CD4-positive, alpha-beta memory T cell (primary cell): Measurements from ENCODE around the gene GGN. TPM values are rescaled to one million over a fixed set of nuclear protein-coding genes. Genes with fewer than 3 reads are reported as not detected.

Source experiments
- CTCF ChIA-PET: fragments of 350-600 bp; sonication (Branson Sonifier 250); formaldehyde crosslinking; loops from one replicate; lab custom pipeline; 2021; ENCODE audit warnings: inconsistent platforms; ENCODE audit not compliant: partially characterized antibody; lab: Charles Lee
- POLR2A ChIA-PET: fragments of 350-600 bp; sonication (Branson Sonifier 250); formaldehyde crosslinking; loops from one replicate; lab custom pipeline; 2021; ENCODE audit not compliant: partially characterized antibody; lab: Charles Lee
- DNase-seq, 5 donors: peaks; one replicate each; pipeline versions ENCODE4 v3.0.0 to v3.0.0-alpha.2; 2020 to 2022; ENCODE audit warnings: mixed read lengths in 1 of 5
- H3K27ac ChIP-seq: one replicate; pipeline ENCODE4 v1.7.0; 2013; ENCODE audit warnings: low read depth, low read length
- H3K27me3 ChIP-seq: 2 replicates; pipeline ENCODE4 v1.7.0; 2013; ENCODE audit warnings: mild to moderate bottlenecking, low read length, moderate library complexity; ENCODE audit not compliant: insufficient read depth
- H3K36me3 ChIP-seq: 2 replicates; pipeline ENCODE4 v1.7.0; 2013; ENCODE audit warnings: mild to moderate bottlenecking, low read length, moderate library complexity; ENCODE audit not compliant: insufficient read depth
- H3K4me1 ChIP-seq: 2 replicates; pipeline ENCODE4 v1.7.0; 2013; ENCODE audit warnings: mild to moderate bottlenecking, low read length, moderate library complexity; ENCODE audit not compliant: insufficient read depth
- H3K4me3 ChIP-seq, 2 donors: one replicate each; pipeline ENCODE4 v1.7.0; 2013; ENCODE audit warnings: low read length in 2 of 2, mild to moderate bottlenecking in 1 of 2
- H3K9me3 ChIP-seq, 2 donors: one replicate each; pipeline ENCODE4 v1.7.0; 2013; ENCODE audit warnings: low read length in 2 of 2, control low read depth in 1 of 2; ENCODE audit not compliant: control insufficient read depth in 1 of 2
- H3K27ac Mint-ChIP-seq, 7 donors: one replicate each; pipeline ENCODE4 v1.8.0; 2020 to 2021; ENCODE audit warnings: mixed read lengths in 7 of 7, mild to moderate bottlenecking in 6 of 7, inconsistent platforms in 3 of 7, moderate library complexity in 3 of 7
- H3K27me3 Mint-ChIP-seq, 2 donors: one replicate each; pipeline ENCODE4 v1.8.0; 2020 to 2021; ENCODE audit warnings: mixed read lengths in 2 of 2
- H3K36me3 Mint-ChIP-seq, 2 donors: one replicate each; pipeline ENCODE4 v1.8.0; 2020 to 2021; ENCODE audit warnings: mixed read lengths in 2 of 2, inconsistent platforms in 1 of 2, mild to moderate bottlenecking in 1 of 2
- H3K4me1 Mint-ChIP-seq, 4 donors: one replicate each; pipeline ENCODE4 v1.8.0; 2020 to 2021; ENCODE audit warnings: mixed read lengths in 4 of 4, mild to moderate bottlenecking in 1 of 4
- H3K4me3 Mint-ChIP-seq, 8 donors: one replicate each; pipeline ENCODE4 v1.8.0; 2020 to 2021; ENCODE audit warnings: mixed read lengths in 8 of 8, mild to moderate bottlenecking in 7 of 8, moderate library complexity in 6 of 8, inconsistent platforms in 3 of 8
- H3K9me3 Mint-ChIP-seq, 8 donors: one replicate each; pipeline ENCODE4 v1.8.0; 2020 to 2021; ENCODE audit warnings: mixed read lengths in 8 of 8, mild to moderate bottlenecking in 5 of 8, inconsistent platforms in 3 of 8, moderate library complexity in 1 of 8
- intact Hi-C: fragments of 100-400 bp; cut with micrococcal nuclease; formaldehyde crosslinking; loops from one replicate; pipeline ENCODE4 v1.15.1; 2023
- polyA plus RNA-seq, 2 donors: library from polyadenylated mRNA; unstranded; fragments of 300-500 nt; fragmentation: Illumina TruSeq; gene quantifications; one replicate each; pipeline ENCODE4 v1.2.3, GENCODE V29; 2021
- total RNA-seq, 2 experiments: library from RNA; stranded (reverse); gene quantifications; one replicate each; pipeline ENCODE4 v1.2.3, GENCODE V29; 2021

The GGN gene
- total and polyA plus RNA-seq, 4 experiments from 2014 or later = 0.15 TPM; not detected in 3

- CTCF ChIA-PET = interaction anchor here (1.0 to 7.8 kb wide), 12 partner anchors 24 to 434 kb away, joined by 3 to 73 read pairs (median 6); partner anchors contain the start of genes FAM98C, PSMD8, SIPA1L3 and WDR87
- POLR2A ChIA-PET = interaction anchor here (0.6 to 4.2 kb wide), 8 partner anchors 18 to 432 kb away, joined by 3 to 90 read pairs (median 4); partner anchors contain the start of genes EIF3K, FAM98C, GGN and PSMD8
- peak overlapping the region; percentile 94 to 100 (median 99) for H3K27ac Mint-ChIP-seq
Measured at GRCh38 chr19:38336638-38337359, 51.0 kb downstream of the GGN start.

GRCh38 chr19:38335949-38336637 lies 51.7 kb downstream of the GGN start:
- ChIA-PET POLR2A (interaction anchor here (0.6 to 4.2 kb wide), 10 partner anchors 35 to 594 kb away, joined by 3 to 90 read pairs (median 4); partner anchors contain the start of genes FAM98C, GGN, PSMD8 and WDR87), CTCF (interaction anchor here (0.6 to 7.8 kb wide), 18 partner anchors 17 to 741 kb away, joined by 3 to 73 read pairs (median 4); partner anchors contain the start of genes FAM98C, PSMD8, SIPA1L3 and WDR87)
- peak; percentile 93 to 97 (median 94) for DNase-seq
- no peaks in the 10 kb centered on the region for H3K36me3 ChIP-seq
- H3K9me3 Mint-ChIP-seq = peaks cover 0 to 2% (median 0%) of the 10 kb centered on the region in 8 donors
- peak overlapping the region; percentile 93 to 99 (median 96) for H3K4me3 Mint-ChIP-seq
- H3K4me1 Mint-ChIP-seq = peaks cover 11 to 20% (median 16%) of the 10 kb centered on the region in 4 donors
- intact Hi-C loops = loop anchor here (1.0 to 10.0 kb wide), 12 partner anchors 20 to 1021 kb away; partner anchors contain the start of genes ACTN4, FAM98C, PSMD8 and SIPA1L3
- H3K9me3 ChIP-seq = no peaks in the 10 kb centered on the region
- H3K27ac ChIP-seq = peak overlapping the region; percentile 83
- H3K4me1 ChIP-seq = peaks cover 7% of the 10 kb centered on the region
- peak overlapping the region; percentile 79 to 88 for H3K4me3 ChIP-seq
- no peaks in the 10 kb centered on the region for H3K27me3 Mint-ChIP-seq
- peaks cover 3 to 13% of the 10 kb centered on the region in 2 donors for H3K36me3 Mint-ChIP-seq
- H3K27ac Mint-ChIP-seq = peak overlapping the region; percentile 94 to 100 (median 99)
- H3K27me3 ChIP-seq = no peaks in the 10 kb centered on the region

More at GRCh38 chr19:38336638-38337359, 51.0 kb downstream of the GGN start:
- DNase-seq = peak; percentile 94 to 96 (median 95)
- Mint-ChIP-seq H3K9me3 (peaks cover 0 to 2% (median 0%) of the 10 kb centered on the region in 8 donors), H3K4me1 (peaks cover 11 to 20% (median 16%) of the 10 kb centered on the region in 4 donors), H3K4me3 (peak overlapping the region; percentile 93 to 99 (median 96)), H3K36me3 (peaks cover 5 to 13% of the 10 kb centered on the region in 2 donors), H3K27me3 (no peaks in the 10 kb centered on the region)
- intact Hi-C loops = loop anchor here (1.0 to 10.0 kb wide), 7 partner anchors 38 to 1022 kb away; partner anchors contain the start of genes ACTN4, PSMD8 and SIPA1L3
- H3K36me3 ChIP-seq = no peaks in the 10 kb centered on the region
- H3K27me3 ChIP-seq = no peaks in the 10 kb centered on the region
- H3K27ac ChIP-seq = peak overlapping the region; percentile 83
- H3K4me3 ChIP-seq = peak overlapping the region; percentile 79 to 88
- H3K9me3 ChIP-seq = no peaks in the 10 kb centered on the region
- H3K4me1 ChIP-seq = peaks cover 7% of the 10 kb centered on the region

Other genes with a start within 250 kb of the GGN start
- not detected for gene DPF1, start 163.8 kb downstream of the GGN start, total RNA-seq
- not detected for gene DPF1, start 163.8 kb downstream of the GGN start, polyA plus RNA-seq
- gene PPP1R14A, start 131.7 kb downstream of the GGN start, total RNA-seq = not detected
- gene PPP1R14A, start 131.7 kb downstream of the GGN start, polyA plus RNA-seq = not detected
- 10 to 100 TPM; 35.7 to 40.4 TPM for gene SPINT2, start 123.5 kb downstream of the GGN start, total RNA-seq
- 10 to 100 TPM; 72.3 to 94.5 TPM for gene SPINT2, start 123.5 kb downstream of the GGN start, polyA plus RNA-seq
- gene C19orf33, start 83.8 kb downstream of the GGN start, total RNA-seq = not detected
- gene C19orf33, start 83.8 kb downstream of the GGN start, polyA plus RNA-seq = not detected
- 10 to 100 TPM; 35.8 to 38.4 TPM for gene YIF1B, start 72.1 kb downstream of the GGN start, total RNA-seq
- 10 to 100 TPM; 44.6 to 57.4 TPM for gene YIF1B, start 72.1 kb downstream of the GGN start, polyA plus RNA-seq
- gene KCNK6, start 68.2 kb downstream of the GGN start, total RNA-seq = 10 to 100 TPM; 14.5 to 14.9 TPM
- 1 to 10 TPM; 1.3 to 7.4 TPM for gene KCNK6, start 68.2 kb downstream of the GGN start, polyA plus RNA-seq
- gene CATSPERG, start 52.2 kb downstream of the GGN start, total RNA-seq = 10 to 100 TPM; 23.3 to 27.0 TPM
- 1 to 10 TPM; 2.2 to 3.7 TPM for gene CATSPERG, start 52.2 kb downstream of the GGN start, polyA plus RNA-seq
- gene PSMD8, start 13.5 kb downstream of the GGN start, total RNA-seq = 10 to 100 TPM; 89.6 to 90.6 TPM
- gene PSMD8, start 13.5 kb downstream of the GGN start, polyA plus RNA-seq = 100 to 1,000 TPM; 178 to 197 TPM
- 1 to 10 TPM; 3.0 to 3.8 TPM for gene SPRED3, start 663 bp upstream of the GGN start, total RNA-seq
- gene SPRED3, start 663 bp upstream of the GGN start, polyA plus RNA-seq = under 1 TPM in 1 of 2 donors, not detected in 1; 0.07 TPM
- 10 to 100 TPM; 53.1 to 53.8 TPM for gene FAM98C, start 15.1 kb upstream of the GGN start, total RNA-seq
- 10 to 100 TPM; 18.2 to 22.2 TPM for gene FAM98C, start 15.1 kb upstream of the GGN start, polyA plus RNA-seq
- under 1 TPM in 1 of 2 experiments, not detected in 1; 0.33 TPM for gene RASGRP4, start 38.2 kb upstream of the GGN start, total RNA-seq
- gene RASGRP4, start 38.2 kb upstream of the GGN start, polyA plus RNA-seq = under 1 TPM; 0.06 to 0.31 TPM
- 1 to 10 TPM; 5.0 to 6.2 TPM for gene RYR1, start 45.7 kb upstream of the GGN start, total RNA-seq
- gene RYR1, start 45.7 kb upstream of the GGN start, polyA plus RNA-seq = under 1 TPM; 0.02 to 0.50 TPM
- gene MAP4K1, start 229.9 kb upstream of the GGN start, total RNA-seq = 100 to 1,000 TPM; 346 to 361 TPM
- gene MAP4K1, start 229.9 kb upstream of the GGN start, polyA plus RNA-seq = 100 to 1,000 TPM; 142 to 177 TPM
- 100 to 1,000 TPM; 320 to 340 TPM for gene EIF3K, start 231.2 kb upstream of the GGN start, total RNA-seq
- gene EIF3K, start 231.2 kb upstream of the GGN start, polyA plus RNA-seq = 100 to 1,000 TPM; 364 to 424 TPM